Neural progenitor cell (in vitro differentiated cells): Measurements from ENCODE around the gene CKMT2. TPM values are rescaled to one million over a fixed set of nuclear protein-coding genes. Genes with fewer than 3 reads are reported as not detected.

Experiments
- DNase-seq: peaks from one replicate; pipeline ENCODE4 v3.0.0-alpha.2; 2016; ENCODE audit warnings: low spot score
- H2AFZ ChIP-seq: fragments of 200-600 bp; sonication (generic); replicated peaks from 2 replicates; pipeline ENCODE4 v1.6.1; 2016; ENCODE audit warnings: antibody characterized with exemption
- H3F3A ChIP-seq: fragments of 200-600 bp; sonication (generic); 2 replicates; pipeline ENCODE4 v1.6.1; 2016; ENCODE audit warnings: antibody characterized with exemption, low read depth
- H3K27ac ChIP-seq: fragments of 200-600 bp; sonication (generic); 2 replicates; pipeline ENCODE4 v1.5.1; 2016; ENCODE audit warnings: mild to moderate bottlenecking
- H3K27me3 ChIP-seq: fragments of 200-600 bp; sonication (generic); 2 replicates; pipeline ENCODE4 v1.6.1; 2016; ENCODE audit warnings: mild to moderate bottlenecking, moderate library complexity
- H3K36me3 ChIP-seq: fragments of 200-600 bp; sonication (generic); 2 replicates; pipeline ENCODE4 v1.5.1; 2016
- H3K4me1 ChIP-seq: fragments of 200-600 bp; sonication (generic); 2 replicates; pipeline ENCODE4 v1.6.1; 2016; ENCODE audit warnings: mixed run types
- H3K4me2 ChIP-seq: fragments of 200-600 bp; sonication (generic); 2 replicates; pipeline ENCODE4 v1.6.1; 2016
- H3K4me3 ChIP-seq: fragments of 200-600 bp; sonication (generic); 2 replicates; pipeline ENCODE4 v1.5.1; 2016
- H3K79me2 ChIP-seq: fragments of 200-600 bp; sonication (generic); 2 replicates; pipeline ENCODE4 v1.6.1; 2016; ENCODE audit warnings: low read depth
- H3K9ac ChIP-seq: fragments of 200-600 bp; sonication (generic); 2 replicates; pipeline ENCODE4 v1.6.1; 2016
- H3K9me3 ChIP-seq: fragments of 200-600 bp; sonication (generic); 2 replicates; pipeline ENCODE4 v1.5.1; 2016; ENCODE audit warnings: low read depth
- H4K20me1 ChIP-seq: fragments of 200-600 bp; sonication (generic); 2 replicates; pipeline ENCODE4 v1.6.1; 2016; ENCODE audit warnings: low read depth
- H3K27ac Mint-ChIP-seq: 3 replicates; pipeline ENCODE4 v1.8.0; 2021; ENCODE audit warnings: mixed read lengths
- H3K27me3 Mint-ChIP-seq: 2 replicates; pipeline ENCODE4 v1.8.0; 2022; ENCODE audit warnings: low read depth, mild to moderate bottlenecking, inconsistent platforms, moderate library complexity, mixed read lengths; ENCODE audit not compliant: insufficient read depth
- H3K36me3 Mint-ChIP-seq: 3 replicates; pipeline ENCODE4 v1.8.0; 2021; ENCODE audit warnings: mixed read lengths
- H3K4me1 Mint-ChIP-seq: 3 replicates; pipeline ENCODE4 v1.8.0; 2021; ENCODE audit warnings: mixed read lengths
- H3K4me3 Mint-ChIP-seq: 3 replicates; pipeline ENCODE4 v1.8.0; 2021; ENCODE audit warnings: mild to moderate bottlenecking, moderate library complexity, mixed read lengths
- H3K9me3 Mint-ChIP-seq: 3 replicates; pipeline ENCODE4 v1.8.0; 2020; ENCODE audit warnings: mixed read lengths
- CTCF ChIP-seq: fragments of 200-600 bp; sonication (generic); IDR thresholded peaks from 2 replicates; pipeline ENCODE4 v1.5.1; 2017; ENCODE audit warnings: antibody characterized with exemption, mild to moderate bottlenecking
- EZH2 ChIP-seq: fragments of 200-600 bp; sonication (generic); IDR thresholded peaks from 2 replicates; pipeline ENCODE4 v1.6.1; 2017; ENCODE audit warnings: antibody characterized with exemption, mild to moderate bottlenecking, moderate library complexity
- EZH2phosphoT487 ChIP-seq: fragments of 200-600 bp; sonication (generic); IDR thresholded peaks from 2 replicates; pipeline ENCODE4 v1.6.1; 2017; ENCODE audit warnings: antibody characterized with exemption
- total RNA-seq: library from RNA; depleted of rRNA; stranded (reverse); fragments of >200 nt; gene quantifications from 2 replicates; pipeline ENCODE4 v1.2.3, GENCODE V29; 2015; ENCODE audit warnings: low replicate concordance

The CKMT2 gene
- total RNA-seq, 1 donor from 2014 or later: not detected

DNA sequence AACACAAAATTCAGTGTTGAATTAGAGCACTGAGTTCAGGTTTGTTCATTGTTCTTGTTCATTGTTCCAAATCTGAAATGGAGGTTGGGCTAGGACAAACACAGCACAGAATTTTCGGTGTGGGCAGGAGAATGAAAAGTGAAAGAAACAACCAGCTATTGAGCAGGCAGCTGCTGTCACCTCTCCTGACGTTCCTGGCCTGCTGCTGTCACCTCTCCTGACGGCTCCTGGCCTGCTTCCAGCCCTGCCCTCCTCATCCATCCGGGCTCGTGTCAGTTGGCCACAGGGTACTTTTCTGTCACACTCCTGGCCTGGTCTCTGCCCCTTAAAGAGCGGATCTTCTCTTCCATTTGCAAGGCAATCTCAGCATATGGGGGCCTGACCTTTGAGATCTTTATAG is 45.2 kb upstream of the CKMT2 start:
- TF ChIP-seq EZH2phosphoT487: no peak
- TF ChIP-seq CTCF: no peak
- no peak for TF ChIP-seq EZH2
- H3K27ac Mint-ChIP-seq: peak overlapping the region; percentile 35
- Histone ChIP-seq H3K4me3 (no peak overlapping the region), H4K20me1 (no peaks in the 10 kb centered on the region), H3K36me3 (no peaks in the 10 kb centered on the region), H3K4me1 (no peaks in the 10 kb centered on the region), H3K27me3 (no peaks in the 10 kb centered on the region), H2AFZ (no peak overlapping the region), H3K27ac (no peak overlapping the region), H3K9ac (no peak overlapping the region), H3F3A (no peaks in the 10 kb centered on the region), H3K79me2 (no peaks in the 10 kb centered on the region), H3K9me3 (no peaks in the 10 kb centered on the region), H3K4me2 (no peak overlapping the region)
- H3K36me3 Mint-ChIP-seq: no peaks in the 10 kb centered on the region
- H3K27me3 Mint-ChIP-seq: peaks cover 8% of the 10 kb centered on the region
- H3K4me3 Mint-ChIP-seq: no peak overlapping the region
- H3K9me3 Mint-ChIP-seq: peaks cover 1% of the 10 kb centered on the region
- no peak for DNase-seq
- H3K4me1 Mint-ChIP-seq: peaks cover 21% of the 10 kb centered on the region

DNA sequence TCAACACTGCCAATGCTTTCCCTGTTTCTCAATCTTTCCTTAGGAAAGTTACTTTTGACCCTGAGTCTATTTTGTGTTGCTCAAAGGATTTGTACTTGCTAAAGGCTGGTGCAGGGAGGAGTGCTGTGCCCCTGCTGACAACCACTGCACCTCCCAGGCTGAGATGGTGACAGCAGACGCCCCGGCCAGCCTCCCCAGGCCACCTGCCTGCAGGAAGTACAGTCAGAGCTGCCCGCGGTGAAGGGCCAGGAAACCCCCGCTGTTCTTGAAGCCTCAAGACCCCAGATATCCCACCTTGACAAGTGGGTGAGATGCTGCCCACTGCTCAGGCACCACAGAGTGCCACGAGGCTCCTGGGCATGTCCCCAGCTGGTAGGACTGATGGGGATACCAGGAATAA is 44.2 kb upstream of the CKMT2 start:
- Histone ChIP-seq H3K4me1 (no peaks in the 10 kb centered on the region), H2AFZ (no peak overlapping the region), H3K4me2 (no peak overlapping the region), H3K9me3 (no peaks in the 10 kb centered on the region), H3F3A (no peaks in the 10 kb centered on the region), H3K36me3 (no peaks in the 10 kb centered on the region), H4K20me1 (no peaks in the 10 kb centered on the region), H3K9ac (no peak overlapping the region), H3K4me3 (no peak overlapping the region), H3K27ac (no peak overlapping the region), H3K27me3 (no peaks in the 10 kb centered on the region), H3K79me2 (no peaks in the 10 kb centered on the region)
- H3K36me3 Mint-ChIP-seq: no peaks in the 10 kb centered on the region
- peaks cover 1% of the 10 kb centered on the region for H3K9me3 Mint-ChIP-seq
- H3K4me1 Mint-ChIP-seq: peaks cover 18% of the 10 kb centered on the region
- TF ChIP-seq CTCF: no peak
- TF ChIP-seq EZH2: no peak
- TF ChIP-seq EZH2phosphoT487: no peak
- no peak overlapping the region for H3K27ac Mint-ChIP-seq
- DNase-seq: no peak
- H3K4me3 Mint-ChIP-seq: no peak overlapping the region
- peaks cover 8% of the 10 kb centered on the region for H3K27me3 Mint-ChIP-seq

DNA sequence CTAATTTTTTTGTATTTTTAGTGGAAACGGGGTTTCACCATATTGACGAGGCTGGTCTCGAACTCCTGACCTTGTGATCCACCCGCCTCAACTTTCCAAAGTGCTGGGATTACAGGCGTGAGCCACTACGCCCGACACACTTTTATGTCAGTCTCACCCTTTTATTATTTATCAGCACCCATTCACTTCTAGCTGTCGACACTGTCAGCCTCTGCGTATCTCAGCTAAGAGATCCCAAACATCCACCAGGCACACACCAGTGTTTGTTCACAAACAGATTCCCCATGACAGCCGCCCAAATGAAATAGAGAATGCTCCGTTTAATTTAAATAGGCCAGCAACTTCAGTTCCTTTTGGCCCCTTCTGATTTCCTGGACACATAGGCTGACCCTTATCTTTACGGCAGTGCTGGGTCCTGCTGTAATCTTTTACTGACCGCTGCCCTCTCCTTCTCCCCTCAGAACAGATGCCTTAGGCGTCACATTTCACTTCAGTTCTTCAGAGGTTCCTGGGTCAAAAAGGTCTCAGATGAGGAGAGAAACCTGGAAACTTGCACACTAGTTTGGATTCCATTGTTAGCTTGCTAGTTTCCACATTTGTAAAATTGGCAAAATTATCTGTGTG is 43.1 kb upstream of the CKMT2 start:
- Mint-ChIP-seq H3K27ac (peak overlapping the region; percentile 67), H3K4me1 (peaks cover 19% of the 10 kb centered on the region)
- H3K27ac ChIP-seq: no peak overlapping the region

More for the DNA sequence above, 43.1 kb upstream of the CKMT2 start:
- H3K9me3 Mint-ChIP-seq: peaks cover 1% of the 10 kb centered on the region
- Histone ChIP-seq H3K4me2 (no peak overlapping the region), H3K9ac (no peak overlapping the region), H4K20me1 (no peaks in the 10 kb centered on the region), H3K4me3 (no peak overlapping the region), H3K9me3 (no peaks in the 10 kb centered on the region), H3K27me3 (peaks cover 8% of the 10 kb centered on the region), H3F3A (no peaks in the 10 kb centered on the region), H3K4me1 (no peaks in the 10 kb centered on the region), H2AFZ (no peak overlapping the region), H3K79me2 (no peaks in the 10 kb centered on the region), H3K36me3 (no peaks in the 10 kb centered on the region)
- no peak overlapping the region for H3K4me3 Mint-ChIP-seq
- no peaks in the 10 kb centered on the region for H3K36me3 Mint-ChIP-seq
- TF ChIP-seq EZH2: no peak
- TF ChIP-seq CTCF: no peak
- TF ChIP-seq EZH2phosphoT487: no peak
- no peak for DNase-seq
- H3K27me3 Mint-ChIP-seq: peaks cover 11% of the 10 kb centered on the region
